GM10266 (cell line): Measurements from ENCODE around the gene HIVEP3.
A peak's percentile ranks its signal among the peaks of the same experiment; 100 is the strongest.

ENCODE experiments used
- DNase-seq: peaks from one replicate; pipeline ENCODE4 v3.0.0; 2012; ENCODE audit errors: extremely low spot score
- TF ChIP-seq, protein P1 (sequence below): IDR thresholded peaks from 2 replicates; pipeline ENCODE4 v1.5.1; 2012; ENCODE audit warnings: mild to moderate bottlenecking, low read depth; ENCODE audit not compliant: control insufficient read depth, insufficient read depth; ENCODE audit errors: missing control alignments

The HIVEP3 gene

GRCh38 chr1:41580021-41580420 is 338.7 kb downstream of the HIVEP3 start:
- no peak for DNase-seq
- TF ChIP-seq, protein P1, sequence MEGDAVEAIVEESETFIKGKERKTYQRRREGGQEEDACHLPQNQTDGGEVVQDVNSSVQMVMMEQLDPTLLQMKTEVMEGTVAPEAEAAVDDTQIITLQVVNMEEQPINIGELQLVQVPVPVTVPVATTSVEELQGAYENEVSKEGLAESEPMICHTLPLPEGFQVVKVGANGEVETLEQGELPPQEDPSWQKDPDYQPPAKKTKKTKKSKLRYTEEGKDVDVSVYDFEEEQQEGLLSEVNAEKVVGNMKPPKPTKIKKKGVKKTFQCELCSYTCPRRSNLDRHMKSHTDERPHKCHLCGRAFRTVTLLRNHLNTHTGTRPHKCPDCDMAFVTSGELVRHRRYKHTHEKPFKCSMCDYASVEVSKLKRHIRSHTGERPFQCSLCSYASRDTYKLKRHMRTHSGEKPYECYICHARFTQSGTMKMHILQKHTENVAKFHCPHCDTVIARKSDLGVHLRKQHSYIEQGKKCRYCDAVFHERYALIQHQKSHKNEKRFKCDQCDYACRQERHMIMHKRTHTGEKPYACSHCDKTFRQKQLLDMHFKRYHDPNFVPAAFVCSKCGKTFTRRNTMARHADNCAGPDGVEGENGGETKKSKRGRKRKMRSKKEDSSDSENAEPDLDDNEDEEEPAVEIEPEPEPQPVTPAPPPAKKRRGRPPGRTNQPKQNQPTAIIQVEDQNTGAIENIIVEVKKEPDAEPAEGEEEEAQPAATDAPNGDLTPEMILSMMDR = no peak

GRCh38 chr1:41578712-41579335 is 339.9 kb downstream of the HIVEP3 start:
- TF ChIP-seq, protein P1 = peak; percentile 16
- DNase-seq = no peak

DNA sequence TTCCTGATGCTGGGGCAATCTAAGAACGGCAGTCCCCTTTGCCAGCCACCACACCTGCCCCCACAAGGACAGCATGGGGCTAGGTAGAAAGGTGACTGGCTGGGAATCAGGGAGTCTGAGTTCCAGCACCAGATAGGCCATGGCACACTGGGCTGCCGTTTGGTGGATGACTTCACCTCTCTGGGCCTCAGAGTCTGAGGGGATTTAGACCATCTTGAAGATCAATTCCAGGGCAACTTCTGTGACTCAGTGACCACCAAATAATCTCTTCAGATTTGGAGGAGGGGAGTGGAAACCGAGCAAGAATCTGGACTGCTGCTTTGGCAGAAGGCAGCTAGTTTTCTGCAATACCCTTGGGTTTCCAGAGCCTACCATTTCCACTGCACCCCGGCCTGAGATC is 342.1 kb downstream of the HIVEP3 start:
- no peak for DNase-seq
- TF ChIP-seq, protein P1 = no peak

DNA sequence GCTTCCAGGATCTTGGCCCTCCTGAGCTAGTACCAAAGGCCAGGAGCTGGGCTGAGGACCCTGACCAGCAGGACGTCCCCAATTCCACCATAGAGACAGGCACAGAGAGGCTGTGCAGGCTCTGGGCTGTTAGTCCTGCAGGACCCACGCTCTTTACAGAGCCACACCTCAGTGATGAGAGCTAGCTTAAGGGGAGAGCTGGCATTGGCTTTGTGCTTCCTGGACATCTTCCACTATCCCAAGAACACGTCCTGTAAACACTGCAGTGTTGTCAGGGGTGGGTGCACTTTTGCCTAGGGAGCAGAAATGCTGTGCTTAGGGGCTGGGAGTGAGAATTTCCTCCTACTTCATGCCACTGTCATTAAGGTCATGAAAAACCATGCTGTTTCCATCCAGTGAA is 342.5 kb downstream of the HIVEP3 start:
- no peak for DNase-seq
- TF ChIP-seq, protein P1 = no peak

- TF ChIP-seq, protein P1 = no peak
- no peak for DNase-seq
Observed at GRCh38 chr1:41574842-41575241, 343.9 kb downstream of the HIVEP3 start.

- TF ChIP-seq, protein P1 = peak; percentile 95
- peak; percentile 84 for DNase-seq
Observed at GRCh38 chr1:41573785-41574713, 344.7 kb downstream of the HIVEP3 start.

- DNase-seq = no peak
Observed at GRCh38 chr1:41573194-41573593, 345.5 kb downstream of the HIVEP3 start.

More at GRCh38 chr1:41573194-41573593, 345.5 kb downstream of the HIVEP3 start:
- TF ChIP-seq, protein P1 = no peak
